ENCODE results near the gene TBX2.

DNA sequence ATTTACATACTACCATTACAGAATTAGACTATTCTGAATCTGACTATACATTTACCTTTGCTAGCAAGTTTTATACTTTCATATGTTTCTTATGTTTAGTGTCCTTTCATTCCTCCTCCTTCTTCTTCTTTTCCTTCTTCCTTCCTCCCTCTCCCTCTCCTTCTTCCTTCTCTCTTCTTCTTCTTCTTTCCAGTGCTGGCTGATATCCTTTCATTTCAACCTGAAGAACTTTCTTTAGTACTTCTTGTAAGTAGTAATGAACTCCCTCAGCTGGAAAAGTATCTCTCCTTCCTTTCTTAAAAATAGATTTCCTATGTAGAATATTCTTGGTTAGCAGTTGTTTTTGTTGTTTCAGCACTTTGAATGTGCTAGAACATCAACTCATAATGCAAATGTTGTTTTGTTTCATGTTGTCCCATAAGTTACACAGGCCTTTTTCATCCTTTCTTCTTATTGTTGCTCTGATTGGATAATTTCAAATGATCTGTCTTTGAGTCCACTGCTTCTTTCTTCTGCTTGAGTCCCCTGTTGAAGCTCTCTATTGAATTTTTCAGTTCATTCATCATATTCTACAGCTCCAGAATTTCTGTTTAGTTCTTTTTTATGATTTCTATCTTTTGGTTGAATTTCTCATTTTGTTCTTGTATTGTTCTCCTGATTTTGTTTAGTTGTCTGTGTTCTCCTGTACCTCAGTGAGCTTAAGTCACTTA is 37.5 kb downstream of the TBX2 start:
- no peak for TF ChIP-seq EP300 (IDR thresholded peaks at IDR 0.05)
- no peak for TF ChIP-seq POLR2AphosphoS5 (IDR thresholded peaks at IDR 0.05)
- TF ChIP-seq POLR2A (IDR thresholded peaks at IDR 0.05): no peak

All from suprapubic skin (tissue), 4 donors.